ENCODE data around the gene CRTC1. TPM values are rescaled to one million over a fixed set of nuclear protein-coding genes. Genes with fewer than 3 reads are reported as not detected.
A peak's percentile ranks its signal among the peaks of the same experiment; 100 is the strongest.

Gene CRTC1
- total RNA-seq, 1 experiment from 2014 or later = 12.3 TPM

DNA sequence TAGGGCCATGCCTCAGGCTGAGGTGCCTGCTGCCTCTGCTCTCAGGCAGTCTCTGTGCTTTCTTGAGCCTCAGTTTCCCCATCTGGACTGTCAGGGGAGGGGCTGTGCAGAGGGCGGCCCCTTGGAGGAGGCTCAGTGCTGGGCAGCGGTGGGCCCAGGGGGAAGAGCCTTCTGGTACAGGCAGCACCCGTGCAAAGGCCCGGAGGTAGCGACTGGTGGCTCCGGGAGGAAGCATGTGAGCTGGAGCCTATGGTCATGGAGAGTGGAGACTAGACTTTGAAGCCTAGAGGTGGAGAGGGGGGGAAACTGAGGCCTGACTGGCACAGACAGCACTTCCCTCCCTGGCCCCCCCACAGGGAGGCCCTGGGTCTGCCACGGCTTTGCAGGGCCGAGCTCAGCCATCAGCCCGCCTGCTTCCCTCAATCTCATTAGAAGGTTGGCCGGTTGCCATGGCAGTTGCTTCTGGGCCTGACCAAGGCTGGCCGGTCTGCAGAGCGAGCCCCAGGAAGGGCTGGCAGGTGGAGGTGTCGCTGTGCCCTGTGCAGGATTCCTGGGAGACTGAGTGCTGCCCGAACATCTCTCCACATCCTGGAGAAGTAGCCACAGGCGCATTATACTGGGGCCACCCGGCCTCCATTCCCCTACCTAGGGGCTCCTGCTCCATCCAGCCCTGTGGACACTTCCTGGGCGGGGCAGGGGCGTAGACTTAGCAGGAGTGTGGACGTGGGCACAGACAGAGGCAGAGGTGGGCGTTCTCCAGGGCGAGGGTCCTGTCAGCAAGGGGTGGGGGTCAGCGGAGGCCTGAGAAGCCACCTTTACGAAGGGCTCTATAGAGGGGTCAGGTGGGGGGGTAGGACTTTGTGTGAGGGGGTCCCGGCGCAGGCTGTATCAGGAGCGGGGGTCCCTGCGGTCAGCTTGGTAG is 53.2 kb downstream of the CRTC1 start:
- CTCF ChIA-PET = interaction anchor here (0.5 kb wide), 1 partner anchor 135 kb away, joined by 4 read pairs; no protein-coding TSS in a partner anchor
- Mint-ChIP-seq H3K4me3 (no peak overlapping the region), H3K9me3 (no peaks in the 10 kb centered on the region), H3K36me3 (no peaks in the 10 kb centered on the region), H3K27ac (no peak overlapping the region), H3K4me1 (peaks cover 2% of the 10 kb centered on the region; the same call in 1 of the 2 replicates), H3K27me3 (ENCODE audit: low read depth) (no peaks in the 10 kb centered on the region)
- ATAC-seq = no peak
- TF ChIP-seq IRF2 (CRISPR knock-in tag; IDR thresholded peaks at IDR 0.05; ENCODE audit: borderline replicate concordance, low read depth) (no peak), ZNF138 (CRISPR knock-in tag; conservative IDR thresholded peaks at IDR 0.05) (no peak), ZNF317 (CRISPR knock-in tag; IDR thresholded peaks at IDR 0.05; ENCODE audit: borderline replicate concordance, low read depth) (no peak), EMX1 (CRISPR knock-in tag; IDR thresholded peaks at IDR 0.05) (no peak), NR3C1 (CRISPR knock-in tag; conservative IDR thresholded peaks at IDR 0.05; ENCODE audit: low read depth) (no peak), ZNF232 (CRISPR knock-in tag; IDR thresholded peaks at IDR 0.05) (no peak)
- TF ChIP-seq, protein P1, sequence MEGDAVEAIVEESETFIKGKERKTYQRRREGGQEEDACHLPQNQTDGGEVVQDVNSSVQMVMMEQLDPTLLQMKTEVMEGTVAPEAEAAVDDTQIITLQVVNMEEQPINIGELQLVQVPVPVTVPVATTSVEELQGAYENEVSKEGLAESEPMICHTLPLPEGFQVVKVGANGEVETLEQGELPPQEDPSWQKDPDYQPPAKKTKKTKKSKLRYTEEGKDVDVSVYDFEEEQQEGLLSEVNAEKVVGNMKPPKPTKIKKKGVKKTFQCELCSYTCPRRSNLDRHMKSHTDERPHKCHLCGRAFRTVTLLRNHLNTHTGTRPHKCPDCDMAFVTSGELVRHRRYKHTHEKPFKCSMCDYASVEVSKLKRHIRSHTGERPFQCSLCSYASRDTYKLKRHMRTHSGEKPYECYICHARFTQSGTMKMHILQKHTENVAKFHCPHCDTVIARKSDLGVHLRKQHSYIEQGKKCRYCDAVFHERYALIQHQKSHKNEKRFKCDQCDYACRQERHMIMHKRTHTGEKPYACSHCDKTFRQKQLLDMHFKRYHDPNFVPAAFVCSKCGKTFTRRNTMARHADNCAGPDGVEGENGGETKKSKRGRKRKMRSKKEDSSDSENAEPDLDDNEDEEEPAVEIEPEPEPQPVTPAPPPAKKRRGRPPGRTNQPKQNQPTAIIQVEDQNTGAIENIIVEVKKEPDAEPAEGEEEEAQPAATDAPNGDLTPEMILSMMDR (IDR thresholded peaks at IDR 0.05) = no peak
- DNase-seq (ENCODE audit: low spot score) = no peak
- POLR2A ChIA-PET = no interaction called here

DNA sequence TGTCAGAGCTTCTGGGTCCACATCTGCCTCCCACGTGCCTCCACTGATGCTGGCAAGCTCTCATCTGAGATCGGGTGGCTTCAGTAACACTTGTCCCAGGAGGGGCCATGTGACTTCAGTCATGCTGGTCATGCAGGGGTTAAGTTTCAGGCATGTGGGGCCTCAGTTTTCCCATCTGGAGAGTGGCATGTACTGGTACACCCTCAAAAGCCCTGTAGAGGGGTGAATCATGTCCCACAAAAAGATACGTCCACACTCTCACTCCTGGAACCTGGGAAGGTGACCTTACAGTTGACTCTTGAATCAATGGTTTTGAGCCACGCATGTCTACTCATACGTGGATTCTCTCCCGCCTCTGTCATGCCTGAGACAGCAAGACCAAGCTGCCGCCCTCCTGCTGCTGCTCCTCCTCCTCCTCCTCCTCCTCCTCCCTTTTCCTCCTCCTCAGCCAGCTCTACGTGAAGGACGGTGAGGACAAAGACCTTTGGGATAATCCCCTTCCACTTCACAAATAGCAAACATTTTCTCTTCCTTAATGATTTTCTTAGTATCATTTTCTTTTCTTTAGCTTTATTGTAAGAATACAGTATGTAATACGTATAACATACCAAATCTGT is 54.0 kb downstream of the CRTC1 start:
- H3K9me3 Mint-ChIP-seq = no peaks in the 10 kb centered on the region
- POLR2A ChIA-PET = no interaction called here
- CTCF ChIA-PET = interaction anchor here (0.5 kb wide), 1 partner anchor 134 kb away, joined by 4 read pairs; no protein-coding TSS in a partner anchor
- TF ChIP-seq, protein P2, sequence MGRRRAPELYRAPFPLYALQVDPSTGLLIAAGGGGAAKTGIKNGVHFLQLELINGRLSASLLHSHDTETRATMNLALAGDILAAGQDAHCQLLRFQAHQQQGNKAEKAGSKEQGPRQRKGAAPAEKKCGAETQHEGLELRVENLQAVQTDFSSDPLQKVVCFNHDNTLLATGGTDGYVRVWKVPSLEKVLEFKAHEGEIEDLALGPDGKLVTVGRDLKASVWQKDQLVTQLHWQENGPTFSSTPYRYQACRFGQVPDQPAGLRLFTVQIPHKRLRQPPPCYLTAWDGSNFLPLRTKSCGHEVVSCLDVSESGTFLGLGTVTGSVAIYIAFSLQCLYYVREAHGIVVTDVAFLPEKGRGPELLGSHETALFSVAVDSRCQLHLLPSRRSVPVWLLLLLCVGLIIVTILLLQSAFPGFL (CRISPR knock-in tag; IDR thresholded peaks at IDR 0.05; ENCODE audit: borderline replicate concordance) = no peak
- TF ChIP-seq ZNF263 (CRISPR knock-in tag; IDR thresholded peaks at IDR 0.05; ENCODE audit: low read depth) = peak; percentile 50; the same call in 1 of the 2 replicates
- H3K27ac Mint-ChIP-seq = peak overlapping the region; percentile 51
- DNase-seq (ENCODE audit: low spot score) (no peak), ATAC-seq (no peak)
- peaks cover 2% of the 10 kb centered on the region; the same call in 1 of the 2 replicates for H3K4me1 Mint-ChIP-seq
- no peaks in the 10 kb centered on the region for H3K27me3 Mint-ChIP-seq (ENCODE audit: low read depth)
- H3K36me3 Mint-ChIP-seq = no peaks in the 10 kb centered on the region
- H3K4me3 Mint-ChIP-seq = no peak overlapping the region

DNA sequence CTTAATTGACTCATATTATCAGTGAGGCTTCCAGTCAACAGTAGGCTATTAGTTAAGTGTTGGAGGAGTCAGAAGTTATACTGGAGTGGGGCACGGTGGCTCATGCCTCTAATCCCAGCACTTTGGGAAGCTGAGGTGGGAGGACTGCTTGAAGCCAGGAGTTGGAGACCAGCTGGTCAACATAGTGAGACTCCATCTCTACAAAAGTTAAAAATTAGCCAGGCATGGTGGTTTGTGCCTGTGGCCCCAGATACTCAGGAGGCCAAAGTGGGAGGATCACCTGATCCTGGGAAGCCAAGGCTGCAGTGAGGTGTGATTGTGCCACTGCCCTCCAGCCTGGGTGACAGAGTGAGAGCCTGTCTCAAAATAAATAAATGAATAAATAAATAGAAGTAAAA is 54.5 kb downstream of the CRTC1 start:
- Mint-ChIP-seq H3K27ac (peak overlapping the region; percentile 51), H3K36me3 (no peaks in the 10 kb centered on the region), H3K4me3 (no peak overlapping the region), H3K27me3 (ENCODE audit: low read depth) (no peaks in the 10 kb centered on the region), H3K9me3 (no peaks in the 10 kb centered on the region), H3K4me1 (peaks cover 2% of the 10 kb centered on the region; the same call in 1 of the 2 replicates)
- ATAC-seq (no peak), DNase-seq (ENCODE audit: low spot score) (no peak)
- ChIA-PET CTCF (no interaction called here), POLR2A (no interaction called here)
- TF ChIP-seq FOXK1 (CRISPR knock-in tag; IDR thresholded peaks at IDR 0.05) = no peak
- TF ChIP-seq ESRRA (CRISPR knock-in tag; IDR thresholded peaks at IDR 0.05; ENCODE audit: borderline replicate concordance) = no peak
- TF ChIP-seq, protein P1 (IDR thresholded peaks at IDR 0.05) = no peak
- no peak for TF ChIP-seq ZNF396 (CRISPR knock-in tag; IDR thresholded peaks at IDR 0.05; ENCODE audit: borderline replicate concordance)
- no peak for TF ChIP-seq FOXP1 (CRISPR knock-in tag; IDR thresholded peaks at IDR 0.05; ENCODE audit: borderline replicate concordance)
- TF ChIP-seq, protein P3, sequence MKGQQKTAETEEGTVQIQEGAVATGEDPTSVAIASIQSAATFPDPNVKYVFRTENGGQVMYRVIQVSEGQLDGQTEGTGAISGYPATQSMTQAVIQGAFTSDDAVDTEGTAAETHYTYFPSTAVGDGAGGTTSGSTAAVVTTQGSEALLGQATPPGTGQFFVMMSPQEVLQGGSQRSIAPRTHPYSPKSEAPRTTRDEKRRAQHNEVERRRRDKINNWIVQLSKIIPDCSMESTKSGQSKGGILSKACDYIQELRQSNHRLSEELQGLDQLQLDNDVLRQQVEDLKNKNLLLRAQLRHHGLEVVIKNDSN (CRISPR knock-in tag; IDR thresholded peaks at IDR 0.05) = no peak
- no peak for TF ChIP-seq E2F5 (CRISPR knock-in tag; IDR thresholded peaks at IDR 0.05)
- no peak for TF ChIP-seq ZNF138 (CRISPR knock-in tag; conservative IDR thresholded peaks at IDR 0.05)
- no peak for TF ChIP-seq TEAD1 (CRISPR knock-in tag; IDR thresholded peaks at IDR 0.05)
- TF ChIP-seq, protein P4, sequence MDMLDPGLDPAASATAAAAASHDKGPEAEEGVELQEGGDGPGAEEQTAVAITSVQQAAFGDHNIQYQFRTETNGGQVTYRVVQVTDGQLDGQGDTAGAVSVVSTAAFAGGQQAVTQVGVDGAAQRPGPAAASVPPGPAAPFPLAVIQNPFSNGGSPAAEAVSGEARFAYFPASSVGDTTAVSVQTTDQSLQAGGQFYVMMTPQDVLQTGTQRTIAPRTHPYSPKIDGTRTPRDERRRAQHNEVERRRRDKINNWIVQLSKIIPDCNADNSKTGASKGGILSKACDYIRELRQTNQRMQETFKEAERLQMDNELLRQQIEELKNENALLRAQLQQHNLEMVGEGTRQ (CRISPR knock-in tag; IDR thresholded peaks at IDR 0.05) = no peak
- no peak for TF ChIP-seq ETV6 (CRISPR knock-in tag; IDR thresholded peaks at IDR 0.05)
- no peak for TF ChIP-seq PRRX2 (CRISPR knock-in tag; IDR thresholded peaks at IDR 0.05)
- no peak for TF ChIP-seq SMAD3 (CRISPR knock-in tag; IDR thresholded peaks at IDR 0.05; ENCODE audit: borderline replicate concordance)
